Activated naive CD8-positive, alpha-beta T cell treated with anti-CD3 and anti-CD28 coated beads, Interleukin-2, amount 10 ng/mL, durations not matched to agents 7 days and 5 days (primary cell): ENCODE results near the gene VIPR1. TPM values are rescaled to one million over a fixed set of nuclear protein-coding genes. Genes with fewer than 3 reads are reported as not detected.
A peak's percentile ranks its signal among the peaks of the same experiment; 100 is the strongest.

Experiments
- ATAC-seq: fragments of 150-1000 bp; cut with Tn5 transposase; one replicate; pipeline ENCODE4 v1.10.0; 2021; ENCODE audit warnings: low read depth, moderate library complexity
- POLR2A ChIA-PET: fragments of 350-600 bp; sonication (Branson Sonifier 250); formaldehyde crosslinking; loops from one replicate; lab custom pipeline; 2021; ENCODE audit warnings: antibody characterized with exemption; lab: Charles Lee
- DNase-seq: peaks from one replicate; pipeline ENCODE4 v3.0.0; 2021
- H3K27ac Mint-ChIP-seq: one replicate; pipeline ENCODE4 v1.8.0; 2022; ENCODE audit warnings: mild to moderate bottlenecking, mixed read lengths
- H3K27me3 Mint-ChIP-seq: one replicate; pipeline ENCODE4 v1.8.0; 2022; ENCODE audit warnings: mild to moderate bottlenecking, moderate library complexity, mixed read lengths
- H3K36me3 Mint-ChIP-seq: one replicate; pipeline ENCODE4 v1.8.0; 2021; ENCODE audit warnings: mild to moderate bottlenecking, mixed read lengths
- H3K4me1 Mint-ChIP-seq: one replicate; pipeline ENCODE4 v1.8.0; 2021; ENCODE audit warnings: mixed read lengths
- H3K4me3 Mint-ChIP-seq: one replicate; pipeline ENCODE4 v1.8.0; 2022; ENCODE audit warnings: mild to moderate bottlenecking, moderate library complexity, mixed read lengths
- H3K9me3 Mint-ChIP-seq: one replicate; pipeline ENCODE4 v1.8.0; 2021; ENCODE audit warnings: mixed read lengths
- total RNA-seq, 2 experiments: library from RNA; stranded (reverse); gene quantifications; one replicate each; pipeline ENCODE4 v1.2.3, GENCODE V29; 2021

Gene VIPR1
- total RNA-seq, 2 experiments from 2014 or later = 22.3 to 26.9 TPM

GRCh38 chr3:42488687-42489086 is 13.8 kb upstream of the VIPR1 start:
- POLR2A ChIA-PET = no interaction called here

GRCh38 chr3:42489116-42489936 is 13.1 kb upstream of the VIPR1 start:
- H3K9me3 Mint-ChIP-seq = no peaks in the 10 kb centered on the region
- H3K4me1 Mint-ChIP-seq = no peaks in the 10 kb centered on the region
- H3K27me3 Mint-ChIP-seq = peaks cover 14% of the 10 kb centered on the region
- H3K36me3 Mint-ChIP-seq = no peaks in the 10 kb centered on the region
- POLR2A ChIA-PET = no interaction called here
- no peak overlapping the region for H3K4me3 Mint-ChIP-seq
- no peak for DNase-seq
- ATAC-seq = no peak
- no peak overlapping the region for H3K27ac Mint-ChIP-seq

More at GRCh38 chr3:42488687-42489086, 13.8 kb upstream of the VIPR1 start:
- Mint-ChIP-seq H3K9me3 (no peaks in the 10 kb centered on the region), H3K27ac (no peak overlapping the region), H3K36me3 (no peaks in the 10 kb centered on the region), H3K27me3 (peaks cover 21% of the 10 kb centered on the region), H3K4me3 (no peak overlapping the region), H3K4me1 (no peaks in the 10 kb centered on the region)
- DNase-seq (no peak), ATAC-seq (no peak)

- H3K36me3 Mint-ChIP-seq = no peaks in the 10 kb centered on the region
- POLR2A ChIA-PET = no interaction called here
- H3K9me3 Mint-ChIP-seq = no peaks in the 10 kb centered on the region
- DNase-seq (no peak), ATAC-seq (no peak)
- no peak overlapping the region for H3K27ac Mint-ChIP-seq
- peaks cover 10% of the 10 kb centered on the region for H3K27me3 Mint-ChIP-seq
- H3K4me3 Mint-ChIP-seq = no peak overlapping the region
- H3K4me1 Mint-ChIP-seq = no peaks in the 10 kb centered on the region
Measured at GRCh38 chr3:42489937-42490227, 12.6 kb upstream of the VIPR1 start.

DNA sequence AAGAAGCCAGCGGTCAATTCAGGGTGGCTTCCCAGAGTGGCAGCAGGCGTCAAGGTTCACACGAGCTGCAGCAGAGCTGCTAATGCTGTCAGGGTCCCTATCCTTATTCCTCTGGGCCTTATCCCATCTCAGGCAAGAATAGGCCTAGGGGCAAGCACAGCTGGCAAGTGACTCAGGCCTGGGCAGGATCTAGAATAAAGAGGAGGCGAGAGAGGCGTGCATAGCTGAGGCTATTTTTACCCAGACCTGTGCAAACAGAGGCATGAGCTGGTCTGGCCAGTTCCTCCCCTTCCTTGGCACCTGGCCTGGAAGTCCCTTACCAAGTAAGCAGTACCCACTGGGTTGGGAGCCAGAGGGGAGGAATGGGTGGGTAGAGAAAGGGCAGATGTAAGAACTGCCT is 12.2 kb upstream of the VIPR1 start:
- ATAC-seq (no peak), DNase-seq (no peak)
- Mint-ChIP-seq H3K9me3 (no peaks in the 10 kb centered on the region), H3K4me3 (no peak overlapping the region), H3K36me3 (no peaks in the 10 kb centered on the region), H3K4me1 (no peaks in the 10 kb centered on the region), H3K27me3 (peaks cover 6% of the 10 kb centered on the region), H3K27ac (no peak overlapping the region)
- POLR2A ChIA-PET = no interaction called here

DNA sequence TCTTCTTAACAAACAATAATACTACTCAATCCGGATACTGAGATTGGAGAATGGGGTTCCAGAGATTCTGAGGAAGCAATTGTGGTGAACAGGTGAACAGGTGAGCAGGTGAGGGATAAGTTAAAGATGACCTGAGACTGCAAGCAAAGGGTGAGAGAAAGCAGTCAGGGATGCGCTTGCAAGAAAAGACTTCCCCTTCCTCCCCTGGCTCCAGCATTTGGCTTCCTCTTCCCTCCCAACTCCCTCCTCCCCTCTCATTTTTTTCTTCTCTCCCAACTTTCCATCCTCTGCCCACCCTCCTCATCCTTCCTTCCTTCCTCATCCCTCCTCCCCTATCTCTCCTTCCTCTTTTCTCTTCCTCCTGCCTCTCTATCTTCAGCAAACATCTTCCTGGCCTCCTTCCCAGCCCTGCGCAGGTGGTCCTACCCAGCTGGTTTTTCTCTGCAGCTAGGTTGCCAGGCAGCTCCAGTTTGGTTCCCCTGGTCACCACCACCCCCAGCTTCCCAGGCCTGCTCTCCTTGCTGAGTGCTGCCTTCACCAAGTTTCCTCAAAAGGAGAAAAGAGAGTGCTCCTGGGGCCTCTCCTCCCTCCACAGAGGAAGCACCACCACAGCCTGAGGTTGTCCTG is 10.4 kb upstream of the VIPR1 start:
- Mint-ChIP-seq H3K27ac (no peak overlapping the region), H3K36me3 (no peaks in the 10 kb centered on the region), H3K4me1 (peaks cover 6% of the 10 kb centered on the region), H3K9me3 (no peaks in the 10 kb centered on the region), H3K4me3 (no peak overlapping the region), H3K27me3 (peaks cover 11% of the 10 kb centered on the region)
- no peak for ATAC-seq
- no peak for DNase-seq
- POLR2A ChIA-PET = no interaction called here

DNA sequence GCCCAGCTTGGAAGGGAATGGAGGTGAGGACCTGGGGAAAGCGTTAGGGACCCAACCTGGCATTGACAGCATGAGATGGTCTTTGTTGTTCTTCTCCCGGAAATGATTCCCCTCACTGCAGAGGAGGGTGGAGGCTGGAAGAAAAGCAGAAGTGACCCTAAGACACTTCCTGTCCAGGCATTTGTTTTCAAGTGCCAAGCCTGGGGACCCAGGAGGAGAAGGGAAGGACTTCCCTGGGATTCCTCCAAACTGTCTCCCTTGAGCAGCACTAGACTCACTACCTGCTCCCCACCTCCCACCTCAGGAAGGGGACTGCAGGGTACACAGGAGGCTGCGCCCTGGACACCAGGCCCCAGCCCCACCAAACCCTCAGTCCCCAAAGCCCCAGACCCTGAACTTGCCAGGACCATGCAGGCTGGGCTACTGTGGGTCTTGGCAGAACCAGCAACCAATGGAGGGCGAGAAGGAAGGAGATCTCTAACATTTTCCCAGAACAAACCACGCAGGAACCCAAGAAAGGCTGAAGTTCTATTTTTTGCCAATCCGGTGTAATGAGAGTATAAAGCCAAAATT is 9.8 kb upstream of the VIPR1 start:
- DNase-seq = no peak
- Mint-ChIP-seq H3K9me3 (no peaks in the 10 kb centered on the region), H3K27me3 (peaks cover 15% of the 10 kb centered on the region), H3K4me1 (peaks cover 11% of the 10 kb centered on the region), H3K36me3 (no peaks in the 10 kb centered on the region), H3K4me3 (no peak overlapping the region), H3K27ac (no peak overlapping the region)
- no peak for ATAC-seq
- POLR2A ChIA-PET = no interaction called here

GRCh38 chr3:42493126-42493797 is 9.2 kb upstream of the VIPR1 start:
- Mint-ChIP-seq H3K36me3 (no peaks in the 10 kb centered on the region), H3K4me3 (no peak overlapping the region), H3K27me3 (peaks cover 20% of the 10 kb centered on the region), H3K27ac (no peak overlapping the region), H3K9me3 (no peaks in the 10 kb centered on the region), H3K4me1 (peaks cover 12% of the 10 kb centered on the region)
- ATAC-seq (no peak), DNase-seq (peak; percentile 5)
- POLR2A ChIA-PET = no interaction called here

DNA sequence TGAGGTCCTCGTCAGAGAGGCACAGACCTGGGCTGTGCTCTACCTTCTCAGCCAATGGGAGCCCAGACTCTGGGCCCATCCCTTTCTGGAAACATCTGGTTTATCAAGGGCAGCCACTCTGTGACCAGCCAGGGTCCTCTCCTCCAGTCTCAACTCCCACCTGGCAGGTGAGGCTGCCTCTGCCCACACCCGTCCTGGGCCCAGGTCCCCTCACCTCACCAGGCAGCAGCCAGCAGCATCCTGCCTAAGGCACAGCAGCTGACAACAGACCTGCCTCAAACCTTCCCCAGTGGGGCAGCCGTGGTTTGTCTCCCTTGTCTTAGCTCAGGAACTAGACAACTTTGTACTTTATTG is 8.7 kb upstream of the VIPR1 start:
- DNase-seq (peak; percentile 14), ATAC-seq (no peak)
- Mint-ChIP-seq H3K9me3 (no peaks in the 10 kb centered on the region), H3K27me3 (peaks cover 24% of the 10 kb centered on the region), H3K4me3 (no peak overlapping the region), H3K36me3 (no peaks in the 10 kb centered on the region), H3K4me1 (peaks cover 12% of the 10 kb centered on the region), H3K27ac (no peak overlapping the region)
- POLR2A ChIA-PET = no interaction called here

DNA sequence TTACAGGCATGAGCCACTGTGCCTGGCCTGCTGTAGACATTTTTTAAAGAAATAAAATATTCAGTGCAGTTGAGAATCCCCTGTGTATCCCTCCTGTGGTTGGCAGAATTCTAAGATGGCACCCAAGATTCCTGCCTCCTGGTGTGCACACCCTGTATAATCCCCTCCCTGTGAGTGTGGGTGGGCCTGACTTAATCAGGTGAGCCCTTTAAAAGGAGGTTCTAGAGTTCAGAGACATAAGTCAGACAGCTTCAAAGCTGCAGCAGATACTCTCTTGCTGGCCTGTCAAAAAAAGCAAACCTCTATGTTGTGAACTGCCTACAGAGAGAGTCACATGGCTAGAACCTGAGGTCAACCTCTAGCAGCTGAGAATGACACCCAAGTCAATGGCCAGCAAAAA is 7.0 kb upstream of the VIPR1 start:
- Mint-ChIP-seq H3K36me3 (no peaks in the 10 kb centered on the region), H3K27ac (no peak overlapping the region), H3K9me3 (no peaks in the 10 kb centered on the region), H3K4me3 (no peak overlapping the region), H3K27me3 (peaks cover 29% of the 10 kb centered on the region), H3K4me1 (peaks cover 12% of the 10 kb centered on the region)
- DNase-seq (no peak), ATAC-seq (no peak)
- POLR2A ChIA-PET = no interaction called here

GRCh38 chr3:42497009-42497731 is 5.3 kb upstream of the VIPR1 start:
- peak; percentile 20 for DNase-seq
- no peak for ATAC-seq
- no peaks in the 10 kb centered on the region for H3K36me3 Mint-ChIP-seq
- peaks cover 20% of the 10 kb centered on the region for H3K4me1 Mint-ChIP-seq
- POLR2A ChIA-PET = no interaction called here
- H3K4me3 Mint-ChIP-seq = no peak overlapping the region
- H3K27ac Mint-ChIP-seq = no peak overlapping the region
- no peaks in the 10 kb centered on the region for H3K9me3 Mint-ChIP-seq
- H3K27me3 Mint-ChIP-seq = peaks cover 42% of the 10 kb centered on the region

DNA sequence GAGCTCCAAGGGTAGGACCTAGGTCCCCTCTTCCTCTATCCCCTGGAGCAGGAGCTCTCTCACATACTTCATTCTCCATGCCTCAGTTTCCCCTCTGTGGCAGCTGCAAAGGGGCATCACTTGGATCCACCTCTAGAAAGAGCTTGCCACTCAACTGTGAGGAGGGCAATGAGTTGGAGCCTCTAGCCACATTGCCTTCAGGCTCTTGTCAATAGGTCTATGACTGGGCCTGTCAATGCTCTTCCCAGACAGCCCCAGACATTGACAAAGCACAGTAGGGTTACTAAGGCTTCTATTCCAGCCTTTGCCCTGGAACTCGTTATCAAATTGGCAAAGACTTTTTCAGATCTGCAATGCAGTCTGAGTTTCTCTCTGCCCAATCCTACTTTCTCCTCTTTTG is 4.4 kb upstream of the VIPR1 start:
- Mint-ChIP-seq H3K4me3 (no peak overlapping the region), H3K4me1 (peaks cover 24% of the 10 kb centered on the region), H3K36me3 (no peaks in the 10 kb centered on the region), H3K27me3 (peaks cover 42% of the 10 kb centered on the region), H3K27ac (no peak overlapping the region), H3K9me3 (no peaks in the 10 kb centered on the region)
- no peak for DNase-seq
- POLR2A ChIA-PET = no interaction called here
- ATAC-seq = no peak

DNA sequence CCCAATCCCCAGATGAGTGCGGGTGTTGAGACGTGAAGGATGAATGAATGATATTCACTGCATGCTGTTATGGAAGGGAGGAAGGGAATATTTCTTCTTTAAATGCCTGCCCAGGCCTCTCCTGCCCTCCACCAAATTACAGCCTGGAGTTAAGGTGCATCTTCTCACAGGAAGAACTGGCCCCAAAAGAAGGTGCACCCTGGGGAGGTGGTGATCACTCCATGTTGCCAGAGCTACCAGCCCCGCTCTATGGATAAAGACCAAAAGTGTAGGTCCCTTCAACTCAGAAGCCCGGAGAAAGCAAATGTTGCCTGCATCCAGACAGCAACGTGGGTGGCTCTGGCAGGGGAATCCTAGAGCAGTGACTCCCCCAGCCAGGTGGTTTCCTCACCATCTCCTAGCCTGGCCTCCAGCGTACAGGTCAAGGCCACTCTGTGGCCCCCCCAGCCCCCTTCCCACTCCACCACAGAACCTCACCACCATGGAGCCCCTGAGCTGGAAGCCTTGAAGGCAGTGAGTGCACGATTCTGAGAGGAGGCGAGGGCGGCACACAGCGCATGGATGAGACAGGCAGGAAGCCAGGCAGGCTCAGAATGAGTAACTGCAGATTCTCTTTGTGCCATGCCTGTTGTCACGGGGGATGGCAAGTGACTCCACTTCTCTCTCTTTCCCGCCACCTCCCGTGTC is 3.5 kb upstream of the VIPR1 start:
- no peaks in the 10 kb centered on the region for H3K9me3 Mint-ChIP-seq
- peaks cover 42% of the 10 kb centered on the region for H3K27me3 Mint-ChIP-seq
- POLR2A ChIA-PET = no interaction called here
- DNase-seq (peak; percentile 24), ATAC-seq (no peak)
- H3K4me1 Mint-ChIP-seq = peaks cover 28% of the 10 kb centered on the region
- H3K4me3 Mint-ChIP-seq = no peak overlapping the region
- H3K36me3 Mint-ChIP-seq = no peaks in the 10 kb centered on the region
- H3K27ac Mint-ChIP-seq = no peak overlapping the region

DNA sequence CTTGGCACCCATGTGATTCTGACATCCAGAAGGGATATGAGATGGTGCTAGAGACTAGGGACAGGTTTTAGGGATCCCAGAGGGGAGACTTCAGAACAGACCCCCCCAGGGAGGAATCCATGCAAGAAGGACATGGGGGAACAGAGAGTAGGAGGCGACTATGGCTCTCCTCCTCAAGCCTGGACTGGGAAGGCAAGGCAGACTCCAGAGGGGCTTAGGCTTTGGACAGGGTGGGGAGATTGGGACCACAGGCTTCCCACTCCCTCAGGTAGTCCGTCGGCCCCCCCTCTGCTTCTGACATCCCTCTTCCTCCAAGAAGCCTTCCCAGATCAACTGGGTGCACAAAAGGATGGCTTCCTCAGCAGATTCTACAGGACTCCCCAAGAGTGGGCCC is 3.0 kb upstream of the VIPR1 start:
- ATAC-seq (no peak), DNase-seq (peak; percentile 16)
- H3K9me3 Mint-ChIP-seq = no peaks in the 10 kb centered on the region
- no peak overlapping the region for H3K4me3 Mint-ChIP-seq
- H3K36me3 Mint-ChIP-seq = no peaks in the 10 kb centered on the region
- POLR2A ChIA-PET = no interaction called here
- peaks cover 42% of the 10 kb centered on the region for H3K27me3 Mint-ChIP-seq
- peaks cover 30% of the 10 kb centered on the region for H3K4me1 Mint-ChIP-seq
- no peak overlapping the region for H3K27ac Mint-ChIP-seq
